ENCODE measurements around the gene SLC8A3. TPM values are rescaled to one million over a fixed set of nuclear protein-coding genes. Genes with fewer than 3 reads are reported as not detected.

SLC8A3 gene
- total and polyA plus RNA-seq, 9 of the 15 experiments (the other 6 are each of a cell fraction or from before 2014, with no cell fraction given) = not detected

- Histone ChIP-seq H3K9me1 (ENCODE audit: control insufficient read depth, insufficient read depth, low read length) (no peaks in the 10 kb centered on the region), H3K36me3 (ENCODE audit: control insufficient read depth, insufficient read depth, low read length) (no peaks in the 10 kb centered on the region), H3K4me1 (replicated peaks in 1 of 2; ENCODE audit: control insufficient read depth in 2 of 2, insufficient read depth in 2 of 2, low read length in 2 of 2) (no peaks in the 10 kb centered on the region), H3K27me3 (ENCODE audit: control insufficient read depth in 2 of 2, insufficient read depth in 2 of 2, low read length in 2 of 2) (no peaks in the 10 kb centered on the region), H3K4me2 (ENCODE audit: insufficient read depth, low read length) (no peak overlapping the region), H3K27ac (ENCODE audit: extremely low read depth, low read depth, low read length) (no peak overlapping the region), H2AFZ (ENCODE audit: low read depth, low read length) (no peak overlapping the region), H3K9ac (ENCODE audit: insufficient read depth in 1 of 2, low read depth in 2 of 2, low read length in 2 of 2) (no peak overlapping the region), H3K4me3 (no peak overlapping the region), H3K79me2 (ENCODE audit: control insufficient read depth, insufficient read depth, low read length) (no peaks in the 10 kb centered on the region), H4K20me1 (replicated peaks; ENCODE audit: control insufficient read depth, insufficient read depth, low read length) (no peaks in the 10 kb centered on the region), H3K9me3 (replicated peaks; ENCODE audit: control insufficient read depth, insufficient read depth, low read depth, low read length) (no peaks in the 10 kb centered on the region)
- TF ChIP-seq RAD21 (CRISPR knock-in tag; conservative IDR thresholded peaks at IDR 0.05 in 1 of 2, IDR thresholded peaks at IDR 0.05 in 1 of 2) (no peak), BHLHE40 (IDR thresholded peaks at IDR 0.05; ENCODE audit: low read length) (no peak), BRD4 (IDR thresholded peaks at IDR 0.05) (no peak), FOXA3 (CRISPR knock-in tag; conservative IDR thresholded peaks at IDR 0.05 in 1 of 2, IDR thresholded peaks at IDR 0.05 in 1 of 2) (no peak), CBX2 (IDR thresholded peaks at IDR 0.05; ENCODE audit: insufficient read depth, low read length, poor library complexity, severe bottlenecking) (no peak), ZBTB43 (CRISPR knock-in tag; IDR thresholded peaks at IDR 0.05) (no peak)
- ChIA-PET CTCF (ENCODE audit: low intra/inter-chr PET ratio) (no interaction called here), POLR2A (no interaction called here)
- BruUV-seq (replicated peaks) = no TSS peak
- WGBS (ENCODE audit: insufficient coverage, low coverage, missing lambda C conversion rate) = 0% methylated on average over 2 of the region's 2 CpGs
- intact Hi-C loops (cut with micrococcal nuclease) = no loop called here
- FAIRE-seq (no peak), ATAC-seq (no peak), DNase-seq (ENCODE audit: extremely low read depth in 1 of 4, low spot score in 3 of 4) (no peak)
- in situ Hi-C loops (cut with MboI) = no loop called here
Measured at GRCh38 chr14:70113211-70113610, 75.5 kb downstream of the SLC8A3 start.
